ENCODE results near the gene OR2T4.

OR2T4 gene, protein sequence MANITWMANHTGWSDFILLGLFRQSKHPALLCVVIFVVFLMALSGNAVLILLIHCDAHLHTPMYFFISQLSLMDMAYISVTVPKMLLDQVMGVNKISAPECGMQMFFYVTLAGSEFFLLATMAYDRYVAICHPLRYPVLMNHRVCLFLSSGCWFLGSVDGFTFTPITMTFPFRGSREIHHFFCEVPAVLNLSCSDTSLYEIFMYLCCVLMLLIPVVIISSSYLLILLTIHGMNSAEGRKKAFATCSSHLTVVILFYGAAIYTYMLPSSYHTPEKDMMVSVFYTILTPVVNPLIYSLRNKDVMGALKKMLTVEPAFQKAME

DNA sequence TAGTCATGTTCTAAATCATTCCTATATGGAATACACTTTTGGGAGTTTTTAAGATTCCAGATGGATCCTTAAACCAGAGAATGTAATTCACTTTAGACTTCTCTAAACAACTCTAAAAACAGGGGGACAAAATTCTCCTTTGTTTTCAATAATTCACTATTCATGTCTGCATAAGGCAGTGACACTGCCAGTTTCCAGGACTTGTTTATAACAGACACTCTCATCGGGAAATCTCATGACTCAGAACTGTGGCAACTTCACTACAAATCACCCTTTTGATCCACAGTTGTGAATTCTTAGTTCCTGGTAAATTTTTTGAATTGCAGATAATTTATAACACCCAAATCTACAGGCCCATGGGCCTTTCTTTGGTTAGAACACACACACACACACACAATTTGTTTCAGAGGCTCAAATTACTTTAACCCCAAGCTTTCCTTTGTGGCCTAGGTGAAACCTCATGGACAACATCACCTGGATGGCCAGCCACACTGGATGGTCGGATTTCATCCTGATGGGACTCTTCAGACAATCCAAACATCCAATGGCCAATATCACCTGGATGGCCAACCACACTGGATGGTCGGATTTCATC is at the start of gene OR2T4:
OR2T4 (plus strand) TSS at position 545 of the 595 bp plus-strand sequence; CDS start at position 545, 0 bp downstream.
- Mint-ChIP-seq H3K27me3 (peaks cover 6% of the 10 kb centered on the region), H3K36me3 (no peaks in the 10 kb centered on the region), H3K4me3 (no peak within 1 kb of the TSS), H3K27ac (no peak within 1 kb of the TSS), H3K9me3 (ENCODE audit: low read depth) (no peaks in the 10 kb centered on the region), H3K4me1 (ENCODE audit: low read depth) (no peaks in the 10 kb centered on the region)

DNA sequence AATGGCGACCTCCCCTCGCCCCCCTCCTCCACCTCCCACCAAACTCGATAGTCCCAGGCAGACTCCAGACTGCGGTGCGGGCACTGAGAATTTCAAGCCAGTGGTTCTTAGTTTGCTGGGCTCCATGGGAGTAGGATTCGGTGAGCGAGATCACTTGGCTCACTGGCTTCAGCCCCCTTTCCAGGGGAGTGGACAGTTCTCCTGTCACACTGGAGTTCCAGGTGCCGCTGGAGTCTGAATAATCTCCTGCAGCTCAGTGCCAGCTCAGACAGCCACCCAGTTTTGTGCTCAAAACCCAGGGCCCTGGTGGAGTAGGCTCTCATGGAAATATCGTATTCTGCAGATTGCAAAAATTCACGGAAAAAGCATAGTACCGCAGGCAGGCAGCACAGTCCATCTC is 44.7 kb upstream of the OR2T4 start:
- H3K4me1 Mint-ChIP-seq (ENCODE audit: low read depth) = no peaks in the 10 kb centered on the region
- H3K9me3 Mint-ChIP-seq (ENCODE audit: low read depth) = peaks cover 15% of the 10 kb centered on the region
- H3K27me3 Mint-ChIP-seq = peaks cover 29% of the 10 kb centered on the region
- no peak overlapping the region for H3K4me3 Mint-ChIP-seq
- peaks cover 8% of the 10 kb centered on the region for H3K36me3 Mint-ChIP-seq
- no peak overlapping the region for H3K27ac Mint-ChIP-seq

DNA sequence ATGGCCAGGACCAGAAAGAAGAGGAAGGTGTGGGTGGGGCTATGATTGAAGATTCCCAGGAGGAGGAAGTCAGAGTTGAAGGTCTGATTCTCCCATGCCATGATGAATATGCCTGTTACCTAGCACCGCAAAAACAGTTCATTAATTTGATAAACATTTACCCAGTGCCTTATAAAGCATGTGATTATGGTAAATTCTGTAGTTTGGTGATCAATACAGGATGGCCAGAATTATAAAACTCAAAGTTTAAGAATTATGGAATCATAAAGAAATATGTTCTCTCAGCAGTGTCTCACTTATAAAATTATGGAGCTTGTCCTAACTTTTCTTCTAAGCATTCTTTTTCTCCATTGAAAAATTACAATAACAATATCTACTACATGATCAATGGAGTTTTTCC is 37.0 kb upstream of the OR2T4 start, which contains the start of gene OR2M7:
OR2M7 (minus strand) TSS at position 101 of the 400 bp plus-strand sequence; CDS start at position 101, 0 bp downstream.
- H3K9me3 Mint-ChIP-seq (ENCODE audit: low read depth) = peaks cover 6% of the 10 kb centered on the region
- peaks cover 13% of the 10 kb centered on the region for H3K27me3 Mint-ChIP-seq
- H3K4me3 Mint-ChIP-seq = no peak within 1 kb of the TSS
- H3K27ac Mint-ChIP-seq = no peak within 1 kb of the TSS
- no peaks in the 10 kb centered on the region for H3K4me1 Mint-ChIP-seq (ENCODE audit: low read depth)
- no peaks in the 10 kb centered on the region for H3K36me3 Mint-ChIP-seq

DNA sequence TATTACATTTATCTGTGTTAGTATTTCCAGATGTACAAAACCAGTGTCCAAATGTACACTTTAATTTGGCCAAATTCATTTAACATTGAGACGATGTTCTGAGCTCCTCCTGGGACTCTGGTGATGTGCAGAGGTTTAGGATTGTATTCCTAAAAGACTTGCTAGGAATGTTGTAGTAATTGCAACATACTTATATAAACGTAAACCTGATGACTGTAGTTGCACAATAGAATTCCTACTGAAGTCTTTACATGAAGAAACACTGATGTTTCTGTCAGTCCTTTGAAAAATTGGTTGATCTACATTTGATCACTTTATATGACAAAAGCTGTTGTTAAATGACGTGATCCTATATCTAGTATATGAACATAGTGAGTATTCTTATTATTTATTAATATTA is 18.0 kb upstream of the OR2T4 start:
- Mint-ChIP-seq H3K36me3 (no peaks in the 10 kb centered on the region), H3K27ac (no peak overlapping the region), H3K4me1 (ENCODE audit: low read depth) (no peaks in the 10 kb centered on the region), H3K4me3 (no peak overlapping the region), H3K27me3 (peaks cover 6% of the 10 kb centered on the region), H3K9me3 (ENCODE audit: low read depth) (no peaks in the 10 kb centered on the region)

DNA sequence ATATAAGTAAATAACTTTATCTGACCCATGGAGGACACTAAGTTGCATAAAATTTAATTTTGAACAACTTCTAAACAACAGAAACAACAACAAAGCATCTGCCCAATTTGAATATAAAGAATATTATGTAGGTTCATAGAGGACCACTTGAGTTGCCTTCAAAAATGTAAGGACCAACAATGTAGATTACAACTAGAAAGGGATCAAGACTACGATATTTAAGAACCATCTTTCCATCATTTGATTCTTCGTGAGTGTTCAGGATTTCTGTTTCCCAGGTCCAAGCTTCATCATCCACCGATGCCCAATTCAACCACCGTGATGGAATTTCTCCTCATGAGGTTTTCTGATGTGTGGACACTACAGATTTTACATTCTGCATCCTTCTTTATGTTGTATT is 13.0 kb upstream of the OR2T4 start, which contains the start of gene OR14C36:
OR14C36 (plus strand) TSS at position 301 of the 400 bp plus-strand sequence; CDS start at position 301, 0 bp downstream.
- Mint-ChIP-seq H3K9me3 (ENCODE audit: low read depth) (no peaks in the 10 kb centered on the region), H3K4me3 (no peak within 1 kb of the TSS), H3K27ac (no peak within 1 kb of the TSS), H3K27me3 (peaks cover 17% of the 10 kb centered on the region), H3K36me3 (no peaks in the 10 kb centered on the region), H3K4me1 (ENCODE audit: low read depth) (no peaks in the 10 kb centered on the region)

DNA sequence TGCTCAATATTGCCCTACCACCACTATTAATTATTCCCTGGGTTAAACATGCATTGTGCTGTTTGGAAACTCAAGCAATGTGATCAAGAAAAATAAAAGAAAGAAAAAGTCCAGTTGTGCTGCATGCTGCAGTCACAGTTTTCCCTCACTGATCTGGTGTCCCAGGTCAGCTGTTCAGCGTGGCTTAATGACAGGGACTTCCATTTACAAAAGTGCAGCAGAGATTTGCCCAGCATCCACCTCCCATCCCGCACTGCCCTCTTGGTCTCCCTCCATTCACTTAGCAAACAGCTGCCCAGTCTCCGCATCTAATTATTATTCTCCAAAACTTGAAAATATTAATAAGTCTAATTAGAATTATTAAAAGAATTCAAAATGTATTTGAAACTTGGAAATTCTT is 2.0 kb upstream of the OR2T4 start:
- H3K36me3 Mint-ChIP-seq = no peaks in the 10 kb centered on the region
- no peak overlapping the region for H3K27ac Mint-ChIP-seq
- no peaks in the 10 kb centered on the region for H3K4me1 Mint-ChIP-seq (ENCODE audit: low read depth)
- H3K9me3 Mint-ChIP-seq (ENCODE audit: low read depth) = no peaks in the 10 kb centered on the region
- no peak overlapping the region for H3K4me3 Mint-ChIP-seq
- H3K27me3 Mint-ChIP-seq = peaks cover 6% of the 10 kb centered on the region

DNA sequence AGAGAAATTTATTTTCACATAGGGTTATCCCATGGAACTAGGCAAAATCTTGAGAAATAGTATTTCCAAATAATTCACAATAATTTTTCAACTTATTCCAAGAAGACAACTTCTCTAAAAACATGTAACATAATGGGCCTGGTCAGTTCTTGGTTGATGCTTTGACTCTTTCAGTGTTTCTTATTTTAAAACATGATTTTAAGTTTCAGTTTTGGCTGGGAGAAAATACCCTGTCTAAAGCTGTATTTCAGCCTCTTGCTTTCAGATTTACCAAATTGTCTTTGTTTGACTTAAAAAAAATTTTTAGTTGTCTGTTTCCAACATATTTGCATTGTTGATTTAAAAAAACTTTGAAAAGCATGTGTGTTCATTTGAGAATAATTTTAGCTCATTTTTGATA is 5.1 kb downstream of the OR2T4 start:
- Mint-ChIP-seq H3K36me3 (no peaks in the 10 kb centered on the region), H3K27ac (no peak overlapping the region), H3K4me1 (ENCODE audit: low read depth) (no peaks in the 10 kb centered on the region), H3K4me3 (no peak overlapping the region), H3K27me3 (peaks cover 8% of the 10 kb centered on the region), H3K9me3 (ENCODE audit: low read depth) (no peaks in the 10 kb centered on the region)

DNA sequence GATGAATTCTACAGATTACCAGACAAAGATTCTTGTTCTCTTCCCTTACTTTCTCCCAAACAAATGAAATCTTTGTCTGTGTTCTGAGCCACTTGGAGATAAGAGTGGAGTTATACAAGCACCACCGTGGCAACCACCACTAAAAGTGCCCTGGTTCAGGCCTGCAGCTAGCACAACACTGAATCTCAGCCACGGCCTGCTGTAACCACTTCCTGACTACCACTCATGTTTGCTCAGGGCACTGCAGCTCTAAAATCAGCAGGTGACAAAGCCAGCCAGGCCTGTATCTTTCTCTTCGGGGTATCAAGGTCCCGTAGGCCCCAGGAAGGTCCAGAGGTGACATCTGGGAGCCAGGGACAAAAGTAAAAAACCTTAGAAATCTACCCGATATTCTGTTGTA is 10.9 kb downstream of the OR2T4 start:
- Mint-ChIP-seq H3K27me3 (peaks cover 1% of the 10 kb centered on the region), H3K36me3 (peaks cover 2% of the 10 kb centered on the region), H3K9me3 (ENCODE audit: low read depth) (no peaks in the 10 kb centered on the region), H3K27ac (peak overlapping the region; percentile 11), H3K4me3 (no peak overlapping the region), H3K4me1 (ENCODE audit: low read depth) (peaks cover 12% of the 10 kb centered on the region)

DNA sequence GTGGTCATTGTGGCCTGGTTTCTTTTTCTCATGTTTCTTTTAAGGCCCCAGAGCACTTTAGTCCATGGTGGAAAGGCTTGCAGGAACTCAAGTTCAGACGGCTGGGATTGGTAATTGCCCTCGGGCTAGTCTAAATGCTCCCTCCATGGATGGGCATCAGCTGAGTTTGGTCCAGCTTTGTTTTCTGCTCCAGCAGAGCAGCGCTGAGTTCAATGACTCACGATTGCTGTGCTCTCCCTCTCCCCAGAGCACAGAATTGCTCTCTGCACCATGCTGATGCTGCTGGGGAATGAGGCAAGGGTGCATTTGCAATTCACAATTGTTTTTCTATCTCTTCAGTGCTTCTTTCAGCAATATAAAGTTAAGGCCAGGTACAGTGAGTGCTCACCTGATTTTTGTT is 12.3 kb downstream of the OR2T4 start:
- Mint-ChIP-seq H3K27me3 (peaks cover 1% of the 10 kb centered on the region), H3K4me3 (no peak overlapping the region), H3K27ac (no peak overlapping the region), H3K9me3 (ENCODE audit: low read depth) (no peaks in the 10 kb centered on the region), H3K36me3 (peaks cover 2% of the 10 kb centered on the region), H3K4me1 (ENCODE audit: low read depth) (peaks cover 12% of the 10 kb centered on the region)

DNA sequence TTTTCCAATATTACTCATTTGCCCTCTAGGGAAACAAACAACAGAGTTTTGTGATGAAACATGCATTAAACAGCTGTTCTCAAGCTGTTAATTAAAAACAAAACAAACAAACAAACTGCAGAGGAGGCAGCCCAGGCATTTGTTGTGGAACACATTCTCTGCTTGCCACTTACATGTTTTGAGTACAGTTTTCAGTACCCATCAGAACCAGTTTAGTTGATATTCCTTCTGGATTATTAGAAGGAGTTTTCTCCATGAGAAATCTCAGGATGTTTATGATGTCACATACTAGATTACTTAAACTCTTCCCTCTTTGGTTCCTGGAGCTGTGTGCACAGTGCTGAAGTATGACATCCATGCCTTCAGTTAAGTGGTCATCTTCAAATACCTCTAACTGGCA is 14.0 kb downstream of the OR2T4 start, which contains the start of gene OR2T6:
OR2T6 (plus strand) TSS at position 301 of the 400 bp plus-strand sequence. CDS start 11,863 bp downstream, outside the sequence.
- H3K4me1 Mint-ChIP-seq (ENCODE audit: low read depth) = peaks cover 12% of the 10 kb centered on the region
- H3K36me3 Mint-ChIP-seq = peaks cover 2% of the 10 kb centered on the region
- no peak within 1 kb of the TSS for H3K4me3 Mint-ChIP-seq
- no peak within 1 kb of the TSS for H3K27ac Mint-ChIP-seq
- H3K27me3 Mint-ChIP-seq = peaks cover 3% of the 10 kb centered on the region
- no peaks in the 10 kb centered on the region for H3K9me3 Mint-ChIP-seq (ENCODE audit: low read depth)

DNA sequence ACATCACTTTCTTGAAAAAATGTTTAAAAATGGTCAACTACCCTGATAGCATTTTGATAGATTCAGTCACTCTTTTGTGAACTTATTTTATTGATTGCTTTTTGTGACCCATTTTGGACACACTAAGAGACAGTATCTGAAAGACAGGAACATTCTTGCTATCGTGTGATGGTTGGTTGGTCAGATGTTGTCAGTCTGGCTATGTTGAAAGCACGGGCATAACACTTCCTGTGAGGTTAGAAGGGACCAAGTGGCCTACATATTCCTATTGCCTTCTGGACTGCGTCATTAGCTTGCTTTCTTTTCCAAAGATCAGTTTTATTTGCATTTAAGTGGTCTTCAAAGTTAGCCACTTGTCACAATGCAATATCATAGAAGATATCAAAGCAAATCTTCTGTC is 15.5 kb downstream of the OR2T4 start:
- Mint-ChIP-seq H3K4me1 (ENCODE audit: low read depth) (peaks cover 10% of the 10 kb centered on the region), H3K36me3 (peaks cover 1% of the 10 kb centered on the region)

DNA sequence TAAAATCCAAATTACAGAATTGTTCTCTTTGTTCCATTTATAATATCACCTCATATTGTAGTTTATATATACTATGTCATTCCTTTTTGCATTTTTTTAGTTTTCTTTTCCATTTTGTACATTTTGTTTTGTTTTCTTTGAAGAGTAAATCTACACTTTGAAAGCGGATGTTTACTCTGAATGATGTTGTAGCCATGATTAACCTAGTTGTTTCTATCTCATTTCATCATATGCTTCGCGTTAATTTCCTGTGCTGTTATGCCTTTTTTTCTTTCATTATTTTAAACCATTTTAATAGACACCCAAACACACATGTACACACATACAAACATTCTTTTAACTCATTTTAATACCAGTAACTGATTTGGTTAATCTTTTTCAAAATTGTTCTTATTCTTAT is 19.4 kb downstream of the OR2T4 start:
- peaks cover 3% of the 10 kb centered on the region for H3K27me3 Mint-ChIP-seq

More for the DNA sequence above, 15.5 kb downstream of the OR2T4 start:
- Mint-ChIP-seq H3K27me3 (peaks cover 3% of the 10 kb centered on the region), H3K9me3 (ENCODE audit: low read depth) (no peaks in the 10 kb centered on the region), H3K27ac (no peak overlapping the region), H3K4me3 (no peak overlapping the region)

DNA sequence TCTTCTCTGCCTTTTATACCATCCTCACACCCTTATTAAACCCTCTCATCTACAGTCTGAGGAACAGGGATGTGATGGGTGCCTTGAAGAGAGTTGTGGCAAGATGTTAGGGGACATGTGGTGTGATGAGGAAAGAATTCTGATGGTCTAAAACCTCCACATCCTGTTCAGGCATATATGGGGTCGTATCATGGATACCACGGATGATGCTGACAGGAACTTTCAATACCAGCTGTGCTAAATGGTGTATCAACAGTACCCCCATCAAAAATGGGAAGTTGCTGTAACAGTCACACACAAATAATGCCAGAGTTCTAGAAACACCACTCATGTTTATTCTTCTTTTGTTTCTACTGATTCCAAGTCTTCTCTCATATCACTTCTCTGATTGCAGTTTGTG is 27.0 kb downstream of the OR2T4 start:
- Mint-ChIP-seq H3K36me3 (no peaks in the 10 kb centered on the region), H3K4me3 (no peak overlapping the region), H3K27me3 (peaks cover 7% of the 10 kb centered on the region), H3K4me1 (ENCODE audit: low read depth) (no peaks in the 10 kb centered on the region), H3K9me3 (ENCODE audit: low read depth) (no peaks in the 10 kb centered on the region), H3K27ac (no peak overlapping the region)

More for the DNA sequence above, 19.4 kb downstream of the OR2T4 start:
- H3K4me1 Mint-ChIP-seq (ENCODE audit: low read depth) = no peaks in the 10 kb centered on the region
- H3K4me3 Mint-ChIP-seq = no peak overlapping the region
- no peaks in the 10 kb centered on the region for H3K36me3 Mint-ChIP-seq
- no peak overlapping the region for H3K27ac Mint-ChIP-seq
- no peaks in the 10 kb centered on the region for H3K9me3 Mint-ChIP-seq (ENCODE audit: low read depth)

DNA sequence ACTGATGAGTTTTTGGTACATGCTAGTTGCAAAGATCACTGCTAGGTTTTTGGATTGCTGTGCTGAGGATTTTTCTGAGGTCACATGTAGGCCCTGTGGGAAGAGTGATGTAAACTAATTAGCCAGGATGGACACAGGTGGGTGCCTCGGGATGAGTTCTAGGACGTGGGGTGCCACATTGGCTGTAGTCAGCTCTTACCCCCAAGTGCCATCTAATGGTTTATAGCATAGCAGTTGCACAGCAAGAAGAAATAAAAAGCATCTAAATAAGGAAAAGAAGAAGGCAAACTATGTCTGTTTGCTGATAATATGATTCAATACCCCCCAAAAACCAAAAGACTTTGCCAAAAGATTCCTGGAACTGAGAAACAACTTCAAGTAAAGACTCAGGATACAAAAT is 31.6 kb downstream of the OR2T4 start:
- H3K27me3 Mint-ChIP-seq = peaks cover 15% of the 10 kb centered on the region
- H3K27ac Mint-ChIP-seq = no peak overlapping the region
- no peaks in the 10 kb centered on the region for H3K4me1 Mint-ChIP-seq (ENCODE audit: low read depth)
- H3K4me3 Mint-ChIP-seq = no peak overlapping the region
- peaks cover 4% of the 10 kb centered on the region for H3K9me3 Mint-ChIP-seq (ENCODE audit: low read depth)
- no peaks in the 10 kb centered on the region for H3K36me3 Mint-ChIP-seq

DNA sequence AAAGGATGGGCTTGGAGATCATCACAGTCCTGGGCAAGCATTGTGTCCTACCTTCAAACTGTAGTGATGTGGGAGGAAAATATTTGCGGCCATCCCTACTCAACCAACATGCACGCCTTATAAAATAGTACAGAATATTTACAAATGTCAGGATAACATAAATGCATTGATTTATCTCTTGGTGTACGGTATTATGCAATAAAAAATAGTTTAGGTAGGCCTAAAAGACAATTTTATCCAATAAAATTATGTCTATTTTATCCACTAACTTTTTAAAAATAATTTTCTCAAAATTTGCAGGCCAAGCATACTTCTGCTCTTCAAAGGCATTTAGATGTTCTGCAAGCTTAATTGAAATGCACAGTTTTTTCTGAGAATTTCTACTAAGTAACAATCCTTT is 41.3 kb downstream of the OR2T4 start, which contains the start of gene OR2T1:
OR2T1 (plus strand) TSS at position 301 of the 400 bp plus-strand sequence. CDS start 3,100 bp downstream, outside the sequence.
- Mint-ChIP-seq H3K36me3 (no peaks in the 10 kb centered on the region), H3K4me3 (no peak within 1 kb of the TSS), H3K9me3 (ENCODE audit: low read depth) (no peaks in the 10 kb centered on the region), H3K27ac (no peak within 1 kb of the TSS), H3K27me3 (no peaks in the 10 kb centered on the region), H3K4me1 (ENCODE audit: low read depth) (peaks cover 8% of the 10 kb centered on the region)
